ENCODE measurements around the gene PRRT2. TPM values are rescaled to one million over a fixed set of nuclear protein-coding genes. Genes with fewer than 3 reads are reported as not detected.
A peak's percentile ranks its signal among the peaks of the same experiment; 100 is the strongest.

The PRRT2 gene
- total RNA-seq, 2 experiments from 2014 or later = 0.09 to 3.4 TPM

DNA sequence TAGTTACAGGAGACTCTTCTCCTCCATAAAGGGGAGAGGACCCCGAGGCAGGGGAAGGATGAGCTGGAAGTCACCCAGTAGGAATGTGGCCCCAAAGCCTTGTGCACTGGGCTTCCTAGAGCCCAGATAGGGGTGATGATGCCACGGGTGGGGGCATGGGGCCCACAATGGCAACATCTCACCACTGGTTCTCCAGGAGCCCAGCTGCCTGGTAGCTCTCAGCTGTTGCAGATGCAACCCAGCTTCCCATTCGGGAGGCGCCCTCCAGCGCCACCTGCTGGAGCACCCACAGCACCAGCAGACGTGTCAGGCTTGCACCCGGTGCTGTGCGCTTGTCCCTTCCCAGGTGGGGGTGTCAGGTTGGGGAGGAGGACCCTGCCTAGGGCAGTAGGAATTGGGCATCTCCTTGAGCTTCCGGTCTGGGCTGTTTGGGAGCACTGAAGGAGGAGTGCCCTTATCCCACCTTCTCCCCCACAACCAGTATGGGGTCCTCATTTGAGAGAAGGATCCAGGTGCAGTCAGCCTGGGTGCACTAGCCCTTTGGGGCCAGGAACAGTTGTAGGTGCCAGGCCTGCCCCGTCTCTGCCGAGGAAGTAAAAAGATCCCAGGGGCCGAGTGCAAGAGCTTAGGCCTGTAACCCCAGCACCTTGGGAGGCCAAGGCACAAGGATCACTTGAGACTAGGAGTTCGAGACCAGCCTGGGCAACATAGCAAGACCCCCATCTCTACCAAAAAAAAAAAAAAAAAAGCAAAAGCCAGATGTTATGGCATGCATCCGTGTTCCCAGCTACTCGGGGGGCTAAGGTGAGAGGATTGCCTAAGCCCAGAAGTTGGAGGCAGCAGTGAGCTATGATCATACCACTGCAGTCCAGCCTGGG is 36.7 kb downstream of the PRRT2 start:
- ChIA-PET POLR2A (interaction anchor here (0.6 to 0.8 kb wide), 4 partner anchors 12 to 1348 kb away, joined by 3 read pairs; partner anchors contain the start of gene KIF22), CTCF (ENCODE audit: unreplicated experiment) (interaction anchor here (1.0 to 1.4 kb wide), 2 partner anchors 29 to 41 kb away, joined by 3 read pairs; no protein-coding TSS in a partner anchor)
- Histone ChIP-seq H3K79me2 (ENCODE audit: insufficient read depth, low read depth, low read length) (no peaks in the 10 kb centered on the region), H3K4me1 (ENCODE audit: insufficient read depth, low read length, poor library complexity, severe bottlenecking) (no peaks in the 10 kb centered on the region), H3K9me2 (ENCODE audit: insufficient read depth, low read length) (no peaks in the 10 kb centered on the region), H4K20me1 (ENCODE audit: insufficient read depth, low read length) (no peaks in the 10 kb centered on the region), H2AFZ (ENCODE audit: low read length) (no peak overlapping the region), H3K36me3 (ENCODE audit: insufficient read depth, low read length) (no peaks in the 10 kb centered on the region), H3K27ac (ENCODE audit: low read depth, low read length, poor library complexity, severe bottlenecking) (no peak overlapping the region), H3K9me3 (ENCODE audit: low read length) (no peaks in the 10 kb centered on the region), H3K4me3 (ENCODE audit: low read depth, low read length, poor library complexity, severe bottlenecking) (no peak overlapping the region), H3K4me2 (ENCODE audit: low read length) (no peak overlapping the region)
- BruUV-seq (replicated peaks) = no TSS peak
- TF ChIP-seq, protein P1, sequence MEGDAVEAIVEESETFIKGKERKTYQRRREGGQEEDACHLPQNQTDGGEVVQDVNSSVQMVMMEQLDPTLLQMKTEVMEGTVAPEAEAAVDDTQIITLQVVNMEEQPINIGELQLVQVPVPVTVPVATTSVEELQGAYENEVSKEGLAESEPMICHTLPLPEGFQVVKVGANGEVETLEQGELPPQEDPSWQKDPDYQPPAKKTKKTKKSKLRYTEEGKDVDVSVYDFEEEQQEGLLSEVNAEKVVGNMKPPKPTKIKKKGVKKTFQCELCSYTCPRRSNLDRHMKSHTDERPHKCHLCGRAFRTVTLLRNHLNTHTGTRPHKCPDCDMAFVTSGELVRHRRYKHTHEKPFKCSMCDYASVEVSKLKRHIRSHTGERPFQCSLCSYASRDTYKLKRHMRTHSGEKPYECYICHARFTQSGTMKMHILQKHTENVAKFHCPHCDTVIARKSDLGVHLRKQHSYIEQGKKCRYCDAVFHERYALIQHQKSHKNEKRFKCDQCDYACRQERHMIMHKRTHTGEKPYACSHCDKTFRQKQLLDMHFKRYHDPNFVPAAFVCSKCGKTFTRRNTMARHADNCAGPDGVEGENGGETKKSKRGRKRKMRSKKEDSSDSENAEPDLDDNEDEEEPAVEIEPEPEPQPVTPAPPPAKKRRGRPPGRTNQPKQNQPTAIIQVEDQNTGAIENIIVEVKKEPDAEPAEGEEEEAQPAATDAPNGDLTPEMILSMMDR (conservative IDR thresholded peaks at IDR 0.05; ENCODE audit: low read length) = peak; percentile 93
- no peak for TF ChIP-seq EZH2phosphoT487 (IDR thresholded peaks at IDR 0.05; ENCODE audit: borderline replicate concordance, low read depth, low read length)
- intact Hi-C loops (cut with micrococcal nuclease; ENCODE audit: unreplicated experiment) = loop anchor here (1.0 kb wide), 1 partner anchor 156 kb away; no protein-coding TSS in a partner anchor
- DNase-seq (ENCODE audit: low spot score) = peak; percentile 83

DNA sequence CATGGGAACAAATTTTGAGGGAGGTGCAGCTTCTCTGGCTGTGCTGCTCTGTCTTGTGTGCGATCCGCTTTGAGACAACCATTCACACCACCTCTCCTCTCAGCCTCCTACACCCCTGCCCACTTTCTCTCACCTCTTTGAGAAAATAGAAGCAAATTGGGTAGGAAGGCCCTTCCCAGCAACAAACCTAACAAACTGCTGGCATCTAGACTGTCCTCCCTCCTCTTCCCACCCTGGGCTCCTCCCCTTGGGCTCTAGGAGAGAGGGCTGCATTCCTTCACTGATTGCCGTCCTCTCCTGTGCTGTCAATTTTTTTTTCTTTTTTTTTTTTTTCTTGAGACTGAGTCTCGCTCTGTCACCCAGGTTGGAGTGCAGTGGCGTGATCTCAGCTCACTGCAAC is 37.5 kb downstream of the PRRT2 start:
- Histone ChIP-seq H3K4me3 (ENCODE audit: low read depth, low read length, poor library complexity, severe bottlenecking) (no peak overlapping the region), H3K9me3 (ENCODE audit: low read length) (no peaks in the 10 kb centered on the region), H4K20me1 (ENCODE audit: insufficient read depth, low read length) (no peaks in the 10 kb centered on the region), H2AFZ (ENCODE audit: low read length) (no peak overlapping the region), H3K4me1 (ENCODE audit: insufficient read depth, low read length, poor library complexity, severe bottlenecking) (no peaks in the 10 kb centered on the region), H3K36me3 (ENCODE audit: insufficient read depth, low read length) (no peaks in the 10 kb centered on the region), H3K27ac (ENCODE audit: low read depth, low read length, poor library complexity, severe bottlenecking) (no peak overlapping the region), H3K9me2 (ENCODE audit: insufficient read depth, low read length) (no peaks in the 10 kb centered on the region), H3K79me2 (ENCODE audit: insufficient read depth, low read depth, low read length) (no peaks in the 10 kb centered on the region), H3K4me2 (ENCODE audit: low read length) (no peak overlapping the region)
- no peak for TF ChIP-seq EZH2phosphoT487 (IDR thresholded peaks at IDR 0.05; ENCODE audit: borderline replicate concordance, low read depth, low read length)
- TF ChIP-seq, protein P1 (conservative IDR thresholded peaks at IDR 0.05; ENCODE audit: low read length) = no peak
- ChIA-PET POLR2A (interaction anchor here (0.6 to 0.7 kb wide), 2 partner anchors 11 to 1347 kb away, joined by 3 read pairs; no protein-coding TSS in a partner anchor), CTCF (ENCODE audit: unreplicated experiment) (no interaction called here)
- intact Hi-C loops (cut with micrococcal nuclease; ENCODE audit: unreplicated experiment) = no loop called here
- BruUV-seq (replicated peaks) = no TSS peak
- no peak for DNase-seq (ENCODE audit: low spot score)

DNA sequence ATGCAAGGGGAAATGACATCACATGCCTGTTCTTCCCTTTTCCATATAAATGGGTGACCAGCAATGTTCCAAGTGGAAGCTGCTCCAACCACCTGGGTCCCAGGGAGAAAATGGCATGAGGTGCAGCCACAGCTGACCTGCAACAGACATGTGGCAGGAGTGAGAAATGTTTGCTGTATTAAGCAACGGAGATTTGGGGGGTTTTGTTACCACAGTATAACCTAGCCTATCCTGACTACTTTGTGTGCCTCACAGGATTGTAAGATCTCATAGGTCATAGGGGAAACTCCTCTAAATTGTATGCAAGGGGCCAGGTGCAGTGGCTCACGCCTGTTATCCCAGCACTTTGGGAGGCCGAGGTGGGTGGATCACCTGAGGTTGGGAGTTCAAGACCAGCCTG is 39.0 kb downstream of the PRRT2 start:
- no peaks in the 10 kb centered on the region for H3K36me3 ChIP-seq (ENCODE audit: insufficient read depth, low read length)
- no peak for DNase-seq (ENCODE audit: low spot score)
- no peaks in the 10 kb centered on the region for H4K20me1 ChIP-seq (ENCODE audit: insufficient read depth, low read length)
- BruUV-seq (replicated peaks) = no TSS peak
- POLR2A ChIA-PET = interaction anchor here (0.5 to 0.7 kb wide), 4 partner anchors 72 to 137 kb away, joined by 3 to 6 read pairs (median 4); no protein-coding TSS in a partner anchor
- intact Hi-C loops (cut with micrococcal nuclease; ENCODE audit: unreplicated experiment) = no loop called here
- H2AFZ ChIP-seq (ENCODE audit: low read length) = no peak overlapping the region
- CTCF ChIA-PET (ENCODE audit: unreplicated experiment) = no interaction called here
- H3K4me1 ChIP-seq (ENCODE audit: insufficient read depth, low read length, poor library complexity, severe bottlenecking) = no peaks in the 10 kb centered on the region
- H3K79me2 ChIP-seq (ENCODE audit: insufficient read depth, low read depth, low read length) = no peaks in the 10 kb centered on the region
- no peak overlapping the region for H3K27ac ChIP-seq (ENCODE audit: low read depth, low read length, poor library complexity, severe bottlenecking)
- H3K4me2 ChIP-seq (ENCODE audit: low read length) = no peak overlapping the region
- H3K4me3 ChIP-seq (ENCODE audit: low read depth, low read length, poor library complexity, severe bottlenecking) = no peak overlapping the region
- H3K9me3 ChIP-seq (ENCODE audit: low read length) = no peaks in the 10 kb centered on the region
- TF ChIP-seq EZH2phosphoT487 (IDR thresholded peaks at IDR 0.05; ENCODE audit: borderline replicate concordance, low read depth, low read length) = no peak
- TF ChIP-seq, protein P1 (conservative IDR thresholded peaks at IDR 0.05; ENCODE audit: low read length) = no peak
- H3K9me2 ChIP-seq (ENCODE audit: insufficient read depth, low read length) = no peaks in the 10 kb centered on the region

All from OCI-LY7 (cell line).